Activated B cell treated with CpG ODN at 0.5 μM for 24 hours (primary cell): ENCODE results near the gene FOXN4. TPM values are rescaled to one million over a fixed set of nuclear protein-coding genes. Genes with fewer than 3 reads are reported as not detected.

Source experiments
- ATAC-seq: fragments of 200-7000 bp; cut with Tn5 transposase; one replicate; pipeline ENCODE4 v1.10.0; 2021; ENCODE audit warnings: low read depth, mild to moderate bottlenecking, moderate library complexity
- CTCF ChIA-PET: fragments of 350-600 bp; sonication (Branson Sonifier 250); formaldehyde crosslinking; loops from one replicate; lab custom pipeline; 2021; ENCODE audit warnings: antibody characterized with exemption; lab: Charles Lee
- POLR2A ChIA-PET: fragments of 350-600 bp; sonication (Branson Sonifier 250); formaldehyde crosslinking; loops from one replicate; lab custom pipeline; 2021; ENCODE audit warnings: antibody characterized with exemption; lab: Charles Lee
- DNase-seq: peaks from one replicate; pipeline ENCODE4 v3.0.0; 2022
- H3K27ac Mint-ChIP-seq: one replicate; pipeline ENCODE4 v1.8.0; 2020; ENCODE audit warnings: mixed read lengths
- H3K27me3 Mint-ChIP-seq: one replicate; pipeline ENCODE4 v1.8.0; 2021; ENCODE audit warnings: mixed read lengths
- H3K36me3 Mint-ChIP-seq: one replicate; pipeline ENCODE4 v1.8.0; 2021; ENCODE audit warnings: low read depth, mixed read lengths
- H3K4me1 Mint-ChIP-seq: one replicate; pipeline ENCODE4 v1.8.0; 2021; ENCODE audit warnings: mixed read lengths
- H3K4me3 Mint-ChIP-seq: one replicate; pipeline ENCODE4 v1.8.0; 2020; ENCODE audit warnings: mild to moderate bottlenecking, mixed read lengths
- H3K9me3 Mint-ChIP-seq: one replicate; pipeline ENCODE4 v1.8.0; 2020; ENCODE audit warnings: mixed read lengths
- CTCF ChIP-seq: fragments of 200-600 bp; IDR thresholded peaks from one replicate; pipeline ENCODE4 v1.8.0; 2022; ENCODE audit warnings: antibody characterized with exemption, mild to moderate bottlenecking
- intact Hi-C: fragments of 100-400 bp; cut with micrococcal nuclease; formaldehyde crosslinking; loops from one replicate; pipeline ENCODE4 v1.15.1; 2024
- total RNA-seq: library from RNA; stranded (reverse); gene quantifications from 2 replicates; pipeline ENCODE4 v1.2.3, GENCODE V29; 2022

Gene FOXN4
- total RNA-seq, 1 donor from 2014 or later = not detected

GRCh38 chr12:109305547-109305946 lies 3.5 kb downstream of the FOXN4 start:
- ATAC-seq (no peak), DNase-seq (no peak)
- no peaks in the 10 kb centered on the region for H3K9me3 Mint-ChIP-seq
- POLR2A ChIA-PET = no interaction called here
- peaks cover 13% of the 10 kb centered on the region for H3K4me1 Mint-ChIP-seq
- no peaks in the 10 kb centered on the region for H3K36me3 Mint-ChIP-seq
- H3K27ac Mint-ChIP-seq = no peak overlapping the region
- CTCF ChIA-PET = interaction anchor here (0.7 kb wide), 1 partner anchor 10 kb away, joined by 4 read pairs; no protein-coding TSS in a partner anchor
- intact Hi-C loops = no loop called here
- no peak overlapping the region for H3K4me3 Mint-ChIP-seq
- peaks cover 50% of the 10 kb centered on the region for H3K27me3 Mint-ChIP-seq
- no peak for TF ChIP-seq CTCF

DNA sequence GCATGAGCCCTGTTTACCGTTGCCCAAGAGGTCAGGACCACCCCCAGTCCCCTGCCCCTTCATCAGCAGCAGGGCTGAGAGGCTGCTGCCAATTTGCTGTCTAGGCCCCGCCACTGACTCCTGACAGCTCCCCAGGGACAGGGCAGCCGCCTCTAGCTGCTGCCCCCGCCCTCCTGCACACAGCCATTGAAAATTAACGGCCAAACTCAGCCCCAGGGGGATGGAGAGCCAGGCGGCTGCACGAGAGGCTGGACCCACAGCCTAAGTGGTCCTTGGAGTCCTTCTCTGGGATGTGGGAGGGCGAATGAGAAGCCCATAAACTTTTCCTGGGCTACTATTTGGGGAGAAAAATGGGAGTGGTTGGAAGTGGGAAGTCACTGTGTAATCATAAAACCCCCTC lies 4.6 kb downstream of the FOXN4 start:
- Mint-ChIP-seq H3K27me3 (peaks cover 46% of the 10 kb centered on the region), H3K9me3 (no peaks in the 10 kb centered on the region), H3K4me1 (peaks cover 7% of the 10 kb centered on the region), H3K27ac (no peak overlapping the region), H3K4me3 (no peak overlapping the region), H3K36me3 (no peaks in the 10 kb centered on the region)
- intact Hi-C loops = no loop called here
- no peak for ATAC-seq
- ChIA-PET POLR2A (no interaction called here), CTCF (no interaction called here)
- DNase-seq = no peak
- TF ChIP-seq CTCF = no peak

DNA sequence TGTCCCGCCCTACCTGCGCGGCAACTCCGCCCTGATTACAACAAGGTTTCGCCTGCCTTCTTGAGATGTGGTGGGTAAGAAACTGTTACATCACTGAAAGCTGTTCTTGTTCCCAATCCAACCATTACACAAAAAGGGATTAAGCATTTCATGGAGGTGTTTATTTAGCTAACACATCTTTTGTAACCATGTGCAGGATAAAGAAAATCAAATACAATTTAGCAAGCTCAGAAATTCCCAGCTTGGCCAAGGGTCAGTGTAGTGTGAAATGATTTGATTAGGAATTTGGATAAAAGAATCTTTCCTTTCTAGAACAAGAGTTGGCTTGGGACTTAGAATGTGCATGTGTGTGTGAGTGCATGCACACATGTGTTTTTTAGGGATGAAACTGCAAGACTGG lies 6.3 kb downstream of the FOXN4 start:
- POLR2A ChIA-PET = no interaction called here
- Mint-ChIP-seq H3K27ac (no peak overlapping the region), H3K27me3 (peaks cover 36% of the 10 kb centered on the region), H3K4me1 (no peaks in the 10 kb centered on the region), H3K36me3 (no peaks in the 10 kb centered on the region), H3K9me3 (no peaks in the 10 kb centered on the region), H3K4me3 (no peak overlapping the region)
- no peak for ATAC-seq
- no peak for DNase-seq
- no peak for TF ChIP-seq CTCF
- CTCF ChIA-PET = no interaction called here
- intact Hi-C loops = no loop called here

DNA sequence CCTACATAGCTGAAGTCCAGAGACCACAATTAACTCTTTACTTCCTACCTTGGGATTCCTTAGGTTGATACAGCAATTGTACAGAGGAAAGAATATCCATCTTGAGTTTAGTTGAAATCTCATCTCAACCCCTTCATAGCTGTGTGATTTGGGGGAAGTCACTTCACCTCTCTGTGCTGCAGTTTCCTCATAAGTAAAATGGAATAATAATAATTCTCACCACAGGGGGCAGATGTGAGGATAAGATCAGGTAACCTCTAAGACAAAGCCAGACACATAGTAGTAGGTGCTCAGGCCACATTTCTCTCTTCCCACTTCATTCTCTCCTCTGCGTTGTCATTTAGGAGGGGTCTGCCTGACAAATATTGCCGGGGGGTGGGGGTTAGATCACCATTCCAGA lies 6.7 kb downstream of the FOXN4 start:
- POLR2A ChIA-PET = no interaction called here
- peaks cover 32% of the 10 kb centered on the region for H3K27me3 Mint-ChIP-seq
- no peak overlapping the region for H3K4me3 Mint-ChIP-seq
- intact Hi-C loops = no loop called here
- ATAC-seq (no peak), DNase-seq (no peak)
- no peak overlapping the region for H3K27ac Mint-ChIP-seq
- CTCF ChIA-PET = no interaction called here
- no peaks in the 10 kb centered on the region for H3K4me1 Mint-ChIP-seq
- H3K9me3 Mint-ChIP-seq = no peaks in the 10 kb centered on the region
- TF ChIP-seq CTCF = no peak
- H3K36me3 Mint-ChIP-seq = no peaks in the 10 kb centered on the region

DNA sequence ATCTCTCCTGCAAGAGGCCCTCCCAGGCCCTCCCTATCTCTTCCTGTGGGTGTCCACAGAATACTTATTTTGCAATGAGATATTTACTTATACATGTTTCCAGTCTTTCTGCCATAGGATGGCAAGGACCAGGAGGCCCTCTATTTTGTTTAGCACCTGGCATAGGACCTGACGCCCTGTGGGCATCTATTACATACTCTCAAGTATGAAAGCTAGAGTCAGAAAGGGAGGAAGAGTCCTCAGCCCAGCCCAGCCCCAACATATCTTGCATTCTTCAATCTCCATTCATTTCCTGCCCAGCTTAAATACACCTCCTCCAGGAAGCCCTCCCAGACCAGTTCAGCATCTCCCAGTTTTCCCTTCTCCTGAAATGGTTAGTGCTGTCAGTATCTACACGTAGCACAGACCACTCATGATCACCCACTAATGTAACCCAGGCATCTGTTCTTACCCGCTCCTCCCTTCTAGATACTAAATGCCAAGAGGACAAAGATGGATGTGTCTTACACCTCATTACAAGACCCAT lies 7.4 kb downstream of the FOXN4 start:
- ATAC-seq = no peak
- H3K4me1 Mint-ChIP-seq = no peaks in the 10 kb centered on the region
- no peaks in the 10 kb centered on the region for H3K36me3 Mint-ChIP-seq
- no peaks in the 10 kb centered on the region for H3K9me3 Mint-ChIP-seq
- no peak for DNase-seq
- no peak for TF ChIP-seq CTCF
- CTCF ChIA-PET = no interaction called here
- intact Hi-C loops = no loop called here
- POLR2A ChIA-PET = no interaction called here
- no peak overlapping the region for H3K4me3 Mint-ChIP-seq
- peaks cover 28% of the 10 kb centered on the region for H3K27me3 Mint-ChIP-seq
- H3K27ac Mint-ChIP-seq = no peak overlapping the region
